ENCODE data around the gene MSH6. TPM values are rescaled to one million over a fixed set of nuclear protein-coding genes. Genes with fewer than 3 reads are reported as not detected.

Gene MSH6
- total and polyA plus RNA-seq, 2 experiments from 2014 or later, result 50.6 to 82.7 TPM

- H3K79me2 ChIP-seq, result peaks cover 79% of the 10 kb centered on the region
- H4K20me1 ChIP-seq (ENCODE audit: insufficient read depth, poor library complexity, severe bottlenecking), result peaks cover 1% of the 10 kb centered on the region
- TF ChIP-seq EZH2 (IDR thresholded peaks at IDR 0.05; ENCODE audit: borderline replicate concordance) (no peak), CTCF (IDR thresholded peaks at IDR 0.05; ENCODE audit: poor library complexity) (no peak), EZH2phosphoT487 (IDR thresholded peaks at IDR 0.05; ENCODE audit: low read depth, severe bottlenecking, unreplicated experiment) (no peak)
- peaks cover 13% of the 10 kb centered on the region for H3K9me3 ChIP-seq (ENCODE audit: low read depth)
- H3K36me3 ChIP-seq (replicated peaks; ENCODE audit: insufficient read depth, low read depth), result peaks cover 22% of the 10 kb centered on the region
- 93% methylated on average over 3 of the region's 3 CpGs for WGBS (ENCODE audit: low lambda C conversion rate, missing lambda C conversion rate)
- no peak overlapping the region for H3K27ac ChIP-seq
- no peak overlapping the region for H3K4me2 ChIP-seq
- no peak overlapping the region for H3K4me3 ChIP-seq
- no peaks in the 10 kb centered on the region for H3K27me3 ChIP-seq
- H3K4me1 ChIP-seq (ENCODE audit: insufficient read depth), result no peaks in the 10 kb centered on the region
- H3K9me2 ChIP-seq (replicated peaks; ENCODE audit: insufficient read depth), result no peaks in the 10 kb centered on the region
- no peak for DNase-seq (ENCODE audit: low spot score)
- H2AFZ ChIP-seq, result no peak overlapping the region
These were observed 18.2 kb downstream of the MSH6 start for GRCh38 chr2:47801118-47801517.

GRCh38 chr2:47803363-47803762 lies 20.4 kb downstream of the MSH6 start:
- peaks cover 13% of the 10 kb centered on the region for H3K9me3 ChIP-seq (ENCODE audit: low read depth)
- no peaks in the 10 kb centered on the region for H3K27me3 ChIP-seq
- H3K9me2 ChIP-seq (replicated peaks; ENCODE audit: insufficient read depth), result no peaks in the 10 kb centered on the region
- peaks cover 23% of the 10 kb centered on the region for H3K36me3 ChIP-seq (replicated peaks; ENCODE audit: insufficient read depth, low read depth)
- no peak overlapping the region for H3K4me3 ChIP-seq
- DNase-seq (ENCODE audit: low spot score), result no peak
- H3K79me2 ChIP-seq, result peaks cover 58% of the 10 kb centered on the region
- no peak for TF ChIP-seq CTCF (IDR thresholded peaks at IDR 0.05; ENCODE audit: poor library complexity)
- no peak for TF ChIP-seq EZH2phosphoT487 (IDR thresholded peaks at IDR 0.05; ENCODE audit: low read depth, severe bottlenecking, unreplicated experiment)
- no peak for TF ChIP-seq EZH2 (IDR thresholded peaks at IDR 0.05; ENCODE audit: borderline replicate concordance)
- no peaks in the 10 kb centered on the region for H4K20me1 ChIP-seq (ENCODE audit: insufficient read depth, poor library complexity, severe bottlenecking)
- 98% methylated on average over 7 of the region's 7 CpGs for WGBS (ENCODE audit: low lambda C conversion rate, missing lambda C conversion rate)
- H3K27ac ChIP-seq, result no peak overlapping the region
- no peak overlapping the region for H2AFZ ChIP-seq
- H3K4me1 ChIP-seq (ENCODE audit: insufficient read depth), result no peaks in the 10 kb centered on the region
- no peak overlapping the region for H3K4me2 ChIP-seq

GRCh38 chr2:47803770-47804169 lies 20.8 kb downstream of the MSH6 start:
- Histone ChIP-seq H4K20me1 (ENCODE audit: insufficient read depth, poor library complexity, severe bottlenecking) (peaks cover 3% of the 10 kb centered on the region), H3K27ac (no peak overlapping the region), H3K4me1 (ENCODE audit: insufficient read depth) (no peaks in the 10 kb centered on the region), H3K9me2 (replicated peaks; ENCODE audit: insufficient read depth) (no peaks in the 10 kb centered on the region), H3K27me3 (no peaks in the 10 kb centered on the region), H3K79me2 (peaks cover 55% of the 10 kb centered on the region), H3K9me3 (ENCODE audit: low read depth) (peaks cover 13% of the 10 kb centered on the region), H3K4me3 (no peak overlapping the region), H3K4me2 (no peak overlapping the region), H2AFZ (no peak overlapping the region), H3K36me3 (replicated peaks; ENCODE audit: insufficient read depth, low read depth) (peaks cover 21% of the 10 kb centered on the region)
- no peak for TF ChIP-seq EZH2 (IDR thresholded peaks at IDR 0.05; ENCODE audit: borderline replicate concordance)
- TF ChIP-seq EZH2phosphoT487 (IDR thresholded peaks at IDR 0.05; ENCODE audit: low read depth, severe bottlenecking, unreplicated experiment), result no peak
- no peak for TF ChIP-seq CTCF (IDR thresholded peaks at IDR 0.05; ENCODE audit: poor library complexity)
- WGBS (ENCODE audit: low lambda C conversion rate, missing lambda C conversion rate), result 96% methylated on average over 1 of the region's 1 CpG
- DNase-seq (ENCODE audit: low spot score), result no peak

- DNase-seq (ENCODE audit: low spot score), result no peak
- Histone ChIP-seq H3K9me2 (replicated peaks; ENCODE audit: insufficient read depth) (no peaks in the 10 kb centered on the region), H3K36me3 (replicated peaks; ENCODE audit: insufficient read depth, low read depth) (peaks cover 16% of the 10 kb centered on the region), H4K20me1 (ENCODE audit: insufficient read depth, poor library complexity, severe bottlenecking) (peaks cover 5% of the 10 kb centered on the region), H3K4me3 (no peak overlapping the region), H3K79me2 (peaks cover 34% of the 10 kb centered on the region), H3K27me3 (no peaks in the 10 kb centered on the region), H3K9me3 (ENCODE audit: low read depth) (peaks cover 13% of the 10 kb centered on the region), H3K4me1 (ENCODE audit: insufficient read depth) (no peaks in the 10 kb centered on the region), H3K27ac (no peak overlapping the region), H2AFZ (no peak overlapping the region), H3K4me2 (no peak overlapping the region)
- 75% methylated on average over 6 of the region's 6 CpGs for whole genome bisulfite sequencing (ENCODE audit: low lambda C conversion rate, missing lambda C conversion rate)
- no peak for TF ChIP-seq EZH2phosphoT487 (IDR thresholded peaks at IDR 0.05; ENCODE audit: low read depth, severe bottlenecking, unreplicated experiment)
- TF ChIP-seq CTCF (IDR thresholded peaks at IDR 0.05; ENCODE audit: poor library complexity), result no peak
- TF ChIP-seq EZH2 (IDR thresholded peaks at IDR 0.05; ENCODE audit: borderline replicate concordance), result no peak
These were observed 22.9 kb downstream of the MSH6 start for GRCh38 chr2:47805850-47806249.

Data from hepatocyte (in vitro differentiated cells).